ENCODE measurements around the gene ZER1. TPM values are rescaled to one million over a fixed set of nuclear protein-coding genes. Genes with fewer than 3 reads are reported as not detected.

Gene ZER1
- total RNA-seq = 10 to 100 TPM; 51.8 to 71.1 (median 60.9) TPM
- polyA plus RNA-seq = 10 to 100 TPM; 24.3 to 36.3 TPM
- long read RNA-seq, donor 1, full-length matches to known transcripts = 35 of 128 reads
- long read RNA-seq, donor 1, partial matches to known transcripts = 19 of 128 reads
- long read RNA-seq, donor 1, other reads (novel, unspliced or antisense) = 74 of 128 reads
- long read RNA-seq, donor 2, full-length matches to known transcripts = 22 of 121 reads
- long read RNA-seq, donor 2, partial matches to known transcripts = 18 of 121 reads
- long read RNA-seq, donor 2, other reads (novel, unspliced or antisense) = 81 of 121 reads
- long read RNA-seq, donor 3, full-length matches to known transcripts = 16 of 117 reads
- long read RNA-seq, donor 3, partial matches to known transcripts = 37 of 117 reads
- long read RNA-seq, donor 3, other reads (novel, unspliced or antisense) = 64 of 117 reads

DNA sequence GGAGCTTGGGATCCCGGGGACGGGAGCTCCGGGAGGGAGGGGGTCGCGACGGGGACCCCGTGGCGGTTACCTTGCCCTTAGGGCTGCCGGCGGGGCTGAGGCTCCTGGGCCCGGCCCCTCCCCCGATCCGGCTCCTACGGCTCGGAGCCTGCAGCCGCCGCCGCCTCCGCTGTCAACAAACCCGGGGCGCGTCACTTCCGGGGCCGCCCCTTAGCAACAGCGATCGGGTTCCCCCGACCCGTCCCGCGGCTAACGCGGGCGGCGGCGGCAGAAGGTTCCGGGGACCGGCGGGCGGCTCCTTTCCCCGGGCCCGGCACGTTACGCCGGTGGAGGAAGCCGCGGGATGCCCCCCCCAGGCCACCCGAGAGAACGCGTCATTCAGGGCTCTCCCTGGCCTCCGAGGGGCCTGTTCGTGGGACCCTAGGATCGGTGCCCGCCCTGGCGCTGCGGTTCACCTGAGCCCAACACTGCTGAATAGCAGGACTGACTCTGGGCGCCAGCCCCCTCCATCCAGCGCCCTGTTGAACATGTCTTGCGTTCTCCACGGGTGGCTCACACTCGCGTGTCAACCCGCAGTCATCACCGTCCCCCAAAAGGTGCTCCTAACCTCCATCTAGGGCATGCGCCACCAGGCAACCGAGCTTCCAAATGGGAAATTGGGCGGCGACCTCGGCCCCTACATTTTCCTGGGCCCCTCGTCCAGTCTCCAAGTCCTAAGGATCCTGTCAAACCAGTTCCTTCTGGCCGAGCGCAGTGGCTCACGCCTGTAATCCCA, at the start of gene ZER1:
Gene ZER1 (minus strand): TSS at position 183 of the 775 bp plus-strand sequence. CDS start 16,362 bp downstream, outside the sequence.
- ATAC-seq (peak; percentile 97 to 99 (median 98)), DNase-seq (peak; percentile 91 to 94)
- TF ChIP-seq, protein P1, sequence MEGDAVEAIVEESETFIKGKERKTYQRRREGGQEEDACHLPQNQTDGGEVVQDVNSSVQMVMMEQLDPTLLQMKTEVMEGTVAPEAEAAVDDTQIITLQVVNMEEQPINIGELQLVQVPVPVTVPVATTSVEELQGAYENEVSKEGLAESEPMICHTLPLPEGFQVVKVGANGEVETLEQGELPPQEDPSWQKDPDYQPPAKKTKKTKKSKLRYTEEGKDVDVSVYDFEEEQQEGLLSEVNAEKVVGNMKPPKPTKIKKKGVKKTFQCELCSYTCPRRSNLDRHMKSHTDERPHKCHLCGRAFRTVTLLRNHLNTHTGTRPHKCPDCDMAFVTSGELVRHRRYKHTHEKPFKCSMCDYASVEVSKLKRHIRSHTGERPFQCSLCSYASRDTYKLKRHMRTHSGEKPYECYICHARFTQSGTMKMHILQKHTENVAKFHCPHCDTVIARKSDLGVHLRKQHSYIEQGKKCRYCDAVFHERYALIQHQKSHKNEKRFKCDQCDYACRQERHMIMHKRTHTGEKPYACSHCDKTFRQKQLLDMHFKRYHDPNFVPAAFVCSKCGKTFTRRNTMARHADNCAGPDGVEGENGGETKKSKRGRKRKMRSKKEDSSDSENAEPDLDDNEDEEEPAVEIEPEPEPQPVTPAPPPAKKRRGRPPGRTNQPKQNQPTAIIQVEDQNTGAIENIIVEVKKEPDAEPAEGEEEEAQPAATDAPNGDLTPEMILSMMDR (IDR thresholded peaks at IDR 0.05) = no peak
- peaks cover 2 to 28% (median 23%) of the 10 kb centered on the region in 9 donors for H3K4me1 ChIP-seq
- WGBS, 2 donors = 1% methylated on average over 50 to 72 of the region's 72 CpGs
- peaks cover 0 to 13% (median 3%) of the 10 kb centered on the region in 11 donors for H3K9me3 ChIP-seq
- peak within 1 kb of the TSS; percentile 55 to 98 (median 96) for H3K27ac ChIP-seq
- intact Hi-C loops (cut with DNase I) = loop anchor here in 3 of 10 donors (1.0 to 5.0 kb wide), 4 partner anchors 15 to 70 kb away; partner anchors contain the start of genes TBC1D13 (in 3 of the 3) and PKN3 (in 1 of the 3)
- peak within 1 kb of the TSS; percentile 64 to 97 (median 82) for H3K4me3 ChIP-seq
- no peaks in the 10 kb centered on the region for H3K27me3 ChIP-seq
- peaks cover 0 to 16% (median 0%) of the 10 kb centered on the region in 9 donors for H3K36me3 ChIP-seq

DNA sequence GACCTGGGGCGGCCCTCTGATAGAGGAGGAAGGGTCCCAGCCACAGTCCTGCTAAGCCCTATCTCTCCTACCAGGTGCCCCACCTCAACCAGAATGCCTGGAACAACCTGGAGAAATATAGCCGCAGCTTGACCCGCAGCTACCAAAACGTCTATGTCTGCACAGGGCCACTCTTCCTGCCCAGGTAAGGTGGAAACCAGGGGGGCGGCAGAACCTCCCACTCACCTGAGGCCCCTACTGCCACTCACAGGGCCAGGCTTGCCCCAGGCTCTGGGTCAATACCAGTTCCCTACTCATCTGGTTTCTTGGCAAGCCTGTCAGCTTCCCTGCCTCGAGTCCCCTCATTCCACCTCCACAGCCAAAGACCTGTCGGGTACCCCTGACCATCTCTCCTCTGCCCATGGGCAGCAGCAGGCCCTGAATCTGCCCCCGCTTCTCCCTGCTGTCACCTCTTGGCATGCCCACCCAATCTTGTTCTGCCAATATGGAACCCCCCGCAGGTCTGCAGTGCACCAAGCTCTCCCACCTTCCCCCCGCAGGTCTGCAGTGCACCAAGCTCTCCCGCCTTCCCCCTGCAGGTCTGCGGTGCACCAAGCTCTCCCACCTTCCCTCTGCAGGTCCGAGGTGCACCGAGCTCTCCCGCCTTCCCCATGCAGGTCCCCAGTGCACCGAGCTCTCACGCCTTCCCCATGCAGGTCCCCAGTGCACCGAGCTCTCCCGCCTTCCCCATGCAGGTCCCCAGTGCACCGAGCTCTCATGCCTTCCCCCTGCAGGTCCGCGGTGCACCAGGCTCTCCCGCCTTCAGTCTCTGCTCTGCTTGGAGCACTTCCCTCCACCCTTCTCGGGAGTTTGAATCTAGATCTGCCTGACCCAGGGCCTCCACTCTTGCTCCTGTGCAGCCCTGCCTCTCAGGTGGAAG, 49.2 kb upstream of the ZER1 start:
- no peaks in the 10 kb centered on the region for H3K9me3 ChIP-seq
- TF ChIP-seq, protein P1 (IDR thresholded peaks at IDR 0.05) = no peak
- peak overlapping the region in 2 of 10 donors; percentile 14 to 43 for H3K27ac ChIP-seq
- H3K4me3 ChIP-seq = no peak overlapping the region
- H3K36me3 ChIP-seq = peaks cover 0 to 51% (median 19%) of the 10 kb centered on the region in 9 donors
- intact Hi-C loops (cut with DNase I) = no loop called here
- no peak for DNase-seq
- ATAC-seq = no peak
- H3K4me1 ChIP-seq = peaks cover 6 to 22% (median 16%) of the 10 kb centered on the region in 9 donors
- WGBS, 2 donors = 87 to 88% methylated on average over 24 of the region's 24 CpGs
- no peaks in the 10 kb centered on the region for H3K27me3 ChIP-seq

DNA sequence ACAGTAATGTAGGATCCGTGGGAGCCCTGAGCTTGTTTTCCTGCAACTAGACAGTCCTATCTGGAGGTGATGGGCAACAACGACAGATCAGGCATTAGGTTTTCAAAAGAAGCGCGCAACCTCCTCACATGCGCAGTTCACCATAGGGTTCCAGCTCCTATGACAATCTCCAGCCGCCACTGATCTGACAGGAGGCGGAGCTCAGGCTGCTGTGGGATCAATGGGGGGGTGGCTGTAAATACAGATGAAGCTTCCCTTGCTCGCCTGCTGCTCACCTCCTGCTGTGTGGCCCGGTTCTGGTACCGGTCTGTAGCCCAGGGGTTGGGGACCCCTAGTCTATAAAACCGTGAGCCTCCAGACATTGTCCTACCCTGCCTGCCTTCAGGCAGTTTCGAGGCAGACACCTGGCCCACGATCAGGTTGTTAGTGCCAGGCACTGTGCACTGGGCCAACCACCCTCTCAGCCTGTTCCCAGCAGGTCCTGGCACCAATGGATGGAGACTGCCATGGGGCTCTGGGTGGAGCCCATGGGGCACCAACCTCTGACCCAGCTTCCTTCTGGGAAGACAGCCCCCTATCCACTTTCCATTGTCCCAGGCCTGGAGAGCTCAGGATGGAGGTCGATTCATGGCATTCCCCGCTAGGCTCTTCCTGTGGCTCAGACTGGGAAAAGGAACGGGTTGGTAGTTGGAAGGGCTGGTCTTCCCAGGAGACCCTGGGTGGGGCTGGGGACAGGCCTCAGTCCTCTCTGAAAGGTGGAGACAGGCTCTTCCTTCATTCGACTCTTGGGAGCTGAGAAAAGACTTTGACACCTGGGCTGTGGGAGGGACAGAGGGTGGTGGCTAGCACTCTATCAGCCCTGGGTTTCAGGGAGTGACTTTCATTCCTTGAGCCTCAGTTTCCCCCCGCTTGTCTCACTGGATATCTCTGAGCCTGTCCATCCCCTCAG, 48.3 kb upstream of the ZER1 start:
- Histone ChIP-seq H3K9me3 (no peaks in the 10 kb centered on the region), H3K27me3 (no peaks in the 10 kb centered on the region), H3K4me1 (peaks cover 6 to 22% (median 16%) of the 10 kb centered on the region in 9 donors), H3K36me3 (peaks cover 0 to 41% (median 10%) of the 10 kb centered on the region in 9 donors), H3K4me3 (peak overlapping the region in 7 of 10 donors; percentile 60 to 83 (median 71)), H3K27ac (peak overlapping the region in 6 of 10 donors; percentile 14 to 94 (median 32))
- DNase-seq (peak; percentile 45 to 72), ATAC-seq (peak in 7 of 8 donors; percentile 21 to 62 (median 54))
- TF ChIP-seq, protein P1 (IDR thresholded peaks at IDR 0.05) = no peak
- 39 to 44% methylated on average over 18 of the region's 18 CpGs for WGBS, 2 donors
- intact Hi-C loops (cut with DNase I) = loop anchor here in 1 of 10 donors (2.0 kb wide), 1 partner anchor 33 kb away; the partner anchor contains the start of gene TBC1D13
